NCI-H1930 (cell line): ENCODE results near the gene NR3C1.

Experiments
- DNase-seq, 2 experiments: peaks; one replicate each; lab custom pipeline; 2025; lab: John Stamatoyannopoulos, UW

Gene NR3C1

GRCh38 chr5:143398451-143399237 is 4.8 kb downstream of the NR3C1 start:
- no peak for DNase-seq

- no peak for DNase-seq
These were observed 5.5 kb downstream of the NR3C1 start for GRCh38 chr5:143398053-143398355.

GRCh38 chr5:143397302-143398052 is 6.0 kb downstream of the NR3C1 start:
- DNase-seq: no peak

- DNase-seq: no peak
These were observed 7.0 kb downstream of the NR3C1 start for GRCh38 chr5:143396353-143396940.

- DNase-seq: no peak
These were observed 7.7 kb downstream of the NR3C1 start for GRCh38 chr5:143395638-143396352.

- no peak for DNase-seq
These were observed 10.0 kb downstream of the NR3C1 start for GRCh38 chr5:143393524-143393923.

- DNase-seq: no peak
These were observed 12.5 kb downstream of the NR3C1 start for GRCh38 chr5:143390941-143391340.

GRCh38 chr5:143390258-143390657 is 13.2 kb downstream of the NR3C1 start:
- no peak for DNase-seq

GRCh38 chr5:143386725-143387124 is 16.8 kb downstream of the NR3C1 start:
- DNase-seq: no peak

GRCh38 chr5:143384865-143385657 is 18.4 kb downstream of the NR3C1 start:
- DNase-seq: no peak

GRCh38 chr5:143383988-143384387 is 19.5 kb downstream of the NR3C1 start:
- no peak for DNase-seq

GRCh38 chr5:143379606-143380005 is 23.9 kb downstream of the NR3C1 start:
- no peak for DNase-seq

GRCh38 chr5:143376911-143377813 is 26.3 kb downstream of the NR3C1 start:
- no peak for DNase-seq

- no peak for DNase-seq
These were observed 27.2 kb downstream of the NR3C1 start for GRCh38 chr5:143376195-143376779.

GRCh38 chr5:143374496-143375217 is 28.8 kb downstream of the NR3C1 start:
- DNase-seq: no peak

- DNase-seq: no peak
These were observed 30.4 kb downstream of the NR3C1 start for GRCh38 chr5:143373076-143373475.

- no peak for DNase-seq
These were observed 31.2 kb downstream of the NR3C1 start for GRCh38 chr5:143372187-143372829.

- DNase-seq: no peak
These were observed 33.0 kb downstream of the NR3C1 start for GRCh38 chr5:143370440-143370839.

GRCh38 chr5:143364061-143364460 is 39.4 kb downstream of the NR3C1 start:
- DNase-seq: no peak
